Fibroblast of pulmonary artery (primary cell): Measurements from ENCODE around the gene VAPB.

ENCODE experiments used
- DNase-seq: peaks from one replicate; pipeline ENCODE4 v3.0.0-alpha.2; 2010; ENCODE audit warnings: low read depth
- H3K4me3 ChIP-seq: replicated peaks from 2 replicates; pipeline ENCODE4 v1.5.1; 2011; ENCODE audit warnings: low read depth, mild to moderate bottlenecking, control low read depth, low read length, moderate library complexity
- TF ChIP-seq, protein P1 (sequence below): IDR thresholded peaks from 2 replicates; pipeline ENCODE4 v1.5.1; 2011; ENCODE audit warnings: mild to moderate bottlenecking, control low read depth, low read length, inconsistent platforms; ENCODE audit errors: missing control alignments

Gene VAPB

DNA sequence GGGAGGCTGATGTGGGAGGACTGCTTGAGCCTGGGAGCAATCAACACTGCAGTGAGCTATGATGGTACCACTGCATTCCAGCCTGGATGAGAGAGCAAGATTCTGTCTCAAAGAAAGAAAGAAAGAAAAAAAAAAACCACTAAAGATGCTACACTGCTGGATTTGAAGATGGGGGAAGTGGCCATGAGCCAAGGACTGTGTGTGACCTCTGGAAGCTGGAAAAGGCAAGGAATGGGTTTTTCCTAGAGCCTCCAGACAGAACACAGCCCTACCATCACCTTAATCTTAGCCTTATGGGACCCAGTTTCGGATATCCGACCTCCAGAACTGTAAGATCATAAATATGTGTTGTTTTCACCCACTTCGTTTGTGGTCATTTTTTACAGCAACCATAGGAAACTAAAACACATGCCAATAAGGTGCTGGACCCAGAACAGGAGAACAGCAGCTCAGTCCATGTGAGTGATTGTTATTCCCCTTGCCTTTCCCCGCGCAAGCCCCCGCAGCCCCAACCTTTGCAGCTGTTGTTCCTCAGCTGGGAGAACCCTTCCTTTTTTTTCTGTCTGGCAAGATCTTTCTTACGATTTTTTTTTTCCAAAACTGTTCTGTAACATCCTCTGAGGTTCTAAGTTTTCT lies 11.1 kb upstream of the VAPB start:
- DNase-seq = no peak
- TF ChIP-seq, protein P1, sequence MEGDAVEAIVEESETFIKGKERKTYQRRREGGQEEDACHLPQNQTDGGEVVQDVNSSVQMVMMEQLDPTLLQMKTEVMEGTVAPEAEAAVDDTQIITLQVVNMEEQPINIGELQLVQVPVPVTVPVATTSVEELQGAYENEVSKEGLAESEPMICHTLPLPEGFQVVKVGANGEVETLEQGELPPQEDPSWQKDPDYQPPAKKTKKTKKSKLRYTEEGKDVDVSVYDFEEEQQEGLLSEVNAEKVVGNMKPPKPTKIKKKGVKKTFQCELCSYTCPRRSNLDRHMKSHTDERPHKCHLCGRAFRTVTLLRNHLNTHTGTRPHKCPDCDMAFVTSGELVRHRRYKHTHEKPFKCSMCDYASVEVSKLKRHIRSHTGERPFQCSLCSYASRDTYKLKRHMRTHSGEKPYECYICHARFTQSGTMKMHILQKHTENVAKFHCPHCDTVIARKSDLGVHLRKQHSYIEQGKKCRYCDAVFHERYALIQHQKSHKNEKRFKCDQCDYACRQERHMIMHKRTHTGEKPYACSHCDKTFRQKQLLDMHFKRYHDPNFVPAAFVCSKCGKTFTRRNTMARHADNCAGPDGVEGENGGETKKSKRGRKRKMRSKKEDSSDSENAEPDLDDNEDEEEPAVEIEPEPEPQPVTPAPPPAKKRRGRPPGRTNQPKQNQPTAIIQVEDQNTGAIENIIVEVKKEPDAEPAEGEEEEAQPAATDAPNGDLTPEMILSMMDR = no peak
- no peak overlapping the region for H3K4me3 ChIP-seq

DNA sequence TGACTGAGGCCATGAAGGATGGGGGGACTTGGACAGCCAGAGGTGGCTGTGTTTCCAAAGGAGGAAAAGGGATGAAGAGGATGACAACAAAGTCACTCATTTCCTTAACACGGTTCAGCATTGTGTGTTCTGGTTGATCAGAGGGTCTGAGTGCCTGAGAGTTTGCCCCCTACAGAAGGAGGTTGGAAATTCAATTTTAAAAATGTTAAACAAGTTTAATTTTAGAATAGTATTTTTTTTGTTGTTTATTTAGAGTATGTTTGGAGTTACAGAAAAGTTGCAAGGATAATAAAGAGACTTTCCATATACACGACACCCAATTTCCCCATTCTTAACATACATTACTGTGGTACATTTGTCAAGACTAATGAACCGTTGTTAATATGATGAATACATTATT lies 10.3 kb upstream of the VAPB start:
- TF ChIP-seq, protein P1 = peak; percentile 12
- H3K4me3 ChIP-seq = no peak overlapping the region
- DNase-seq = no peak

DNA sequence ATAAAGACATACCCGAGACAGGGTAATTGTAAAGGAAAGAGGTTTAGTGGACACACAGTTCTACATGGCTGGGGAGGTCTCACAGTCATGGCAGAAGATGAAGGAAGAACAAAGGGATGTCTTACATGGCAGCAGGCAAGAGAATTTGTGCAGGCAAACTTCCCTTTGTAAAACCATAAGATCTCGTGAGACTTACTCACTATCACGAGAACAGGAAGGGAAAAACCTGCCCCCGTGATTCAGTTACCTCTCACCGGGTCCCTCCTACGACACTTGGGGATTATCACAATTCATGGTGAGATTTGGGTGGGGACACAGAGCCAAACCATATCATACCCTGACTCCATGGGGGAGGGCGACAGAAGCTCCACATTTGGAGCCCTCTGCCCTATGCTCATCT lies 7.4 kb upstream of the VAPB start:
- DNase-seq = no peak
- TF ChIP-seq, protein P1 = no peak
- H3K4me3 ChIP-seq = no peak overlapping the region

DNA sequence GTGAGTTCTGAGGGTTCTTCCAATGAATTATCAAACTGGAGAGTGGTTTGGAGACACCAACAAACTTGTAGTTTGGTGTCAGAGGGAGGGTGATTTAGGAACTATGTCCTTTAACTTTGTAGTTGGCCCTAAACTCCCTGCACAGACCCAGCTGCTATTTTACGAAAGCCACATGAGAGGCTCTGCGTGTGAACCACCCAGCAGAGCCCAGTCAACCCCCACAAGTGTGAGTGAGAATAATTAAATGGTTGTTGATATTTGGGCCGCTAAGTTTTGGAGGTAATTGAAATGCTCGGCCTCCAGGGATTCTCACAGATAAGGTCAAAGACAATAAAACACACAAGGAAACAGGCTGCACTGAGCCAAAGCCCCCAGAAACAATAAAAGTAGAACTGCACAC lies 6.9 kb upstream of the VAPB start:
- H3K4me3 ChIP-seq = no peak overlapping the region
- DNase-seq = no peak
- TF ChIP-seq, protein P1 = no peak

DNA sequence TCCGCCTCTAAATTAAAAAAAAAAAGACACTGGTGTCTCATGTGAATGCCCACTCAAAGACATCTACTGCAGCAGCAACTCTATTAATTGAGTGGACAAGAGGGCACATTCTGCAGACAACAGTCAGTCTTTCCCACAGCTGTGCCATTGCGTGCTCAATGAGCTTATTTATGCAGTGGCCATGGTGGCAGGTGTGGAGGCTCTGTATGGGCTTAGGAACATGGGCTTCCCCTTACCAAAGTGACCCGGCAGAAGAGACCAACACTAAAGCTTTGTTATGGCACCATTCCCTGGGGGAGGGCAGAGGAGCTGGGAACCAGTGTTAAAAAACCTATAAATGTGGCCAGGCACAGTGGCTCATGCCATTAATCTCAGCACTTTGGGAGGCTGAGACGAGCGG lies 4.2 kb upstream of the VAPB start:
- no peak for DNase-seq
- no peak overlapping the region for H3K4me3 ChIP-seq
- TF ChIP-seq, protein P1 = no peak

DNA sequence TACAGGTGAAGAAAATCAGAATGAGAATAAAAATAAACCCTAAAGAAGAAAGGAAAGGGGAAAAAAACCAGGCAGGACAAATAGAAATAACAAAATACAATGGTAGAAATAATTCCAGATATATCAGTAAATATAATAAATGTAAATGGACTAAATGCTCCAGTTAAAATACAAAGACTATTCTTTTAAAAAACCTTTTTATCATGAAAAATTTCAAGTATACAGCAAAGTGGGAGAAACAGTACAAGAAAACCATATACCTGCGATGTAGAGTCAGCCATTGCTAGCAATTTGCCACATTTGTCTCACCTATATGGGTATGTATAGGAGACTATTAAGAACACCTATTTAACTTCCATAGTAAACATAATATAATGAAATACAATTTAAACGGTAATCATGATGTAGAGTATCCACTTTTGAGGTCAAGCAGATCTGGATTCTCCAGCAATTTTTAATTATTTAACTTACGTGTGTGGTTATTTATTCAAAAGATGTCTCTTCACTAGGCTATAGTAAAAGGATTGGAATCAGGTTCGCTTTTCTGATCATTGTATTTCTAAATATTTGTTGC lies 914 bp upstream of the VAPB start:
- no peak overlapping the region for H3K4me3 ChIP-seq
- DNase-seq = no peak
- TF ChIP-seq, protein P1 = no peak

DNA sequence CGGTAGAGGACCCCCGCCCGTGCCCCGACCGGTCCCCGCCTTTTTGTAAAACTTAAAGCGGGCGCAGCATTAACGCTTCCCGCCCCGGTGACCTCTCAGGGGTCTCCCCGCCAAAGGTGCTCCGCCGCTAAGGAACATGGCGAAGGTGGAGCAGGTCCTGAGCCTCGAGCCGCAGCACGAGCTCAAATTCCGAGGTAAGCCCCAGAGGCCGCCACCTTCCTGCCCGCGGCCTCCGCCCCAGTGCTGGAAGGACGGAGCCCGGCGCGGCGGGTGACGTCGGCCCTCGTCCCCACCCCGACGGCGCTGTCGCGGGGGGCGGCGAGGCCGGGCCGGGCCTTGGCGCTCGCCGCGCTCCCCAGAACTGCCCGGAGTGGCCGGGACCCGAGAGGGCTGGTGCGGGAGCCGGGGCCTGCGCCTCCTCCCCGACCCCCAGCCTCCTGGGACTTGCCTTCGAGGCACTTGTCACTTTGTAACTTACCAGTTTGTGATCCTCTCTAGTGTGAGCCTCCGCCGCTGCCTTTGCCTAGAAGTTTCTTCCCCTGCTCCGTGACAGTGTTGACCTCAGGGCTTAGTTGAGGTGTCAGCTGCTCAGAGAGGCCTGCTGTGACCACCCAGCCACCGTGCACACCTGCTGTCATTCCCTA lies 417 bp downstream of the VAPB start:
- TF ChIP-seq, protein P1 = no peak
- DNase-seq = peak; percentile 34

More for the DNA sequence above, 417 bp downstream of the VAPB start:
- peak overlapping the region; percentile 79 for H3K4me3 ChIP-seq
